OCI-LY3 (cell line): ENCODE measurements around the gene EIF4E1B.

Source experiments
- CTCF ChIP-seq: fragments of 200-600, 300-600 bp; sonication (generic); IDR thresholded peaks from 2 replicates; pipeline ENCODE4 v1.5.1; 2014; ENCODE audit warnings: antibody characterized with exemption, low read length, low read depth
- EZH2phosphoT487 ChIP-seq: fragments of 200-600 bp; shearing (Covaris generic); IDR thresholded peaks from 2 replicates; pipeline ENCODE4 v1.6.1; 2018; ENCODE audit warnings: antibody characterized with exemption, mixed run types, low read depth

GRCh38 chr5:176680226-176680563 is 49.7 kb downstream of the EIF4E1B start:
- TF ChIP-seq EZH2phosphoT487 (no peak), CTCF (no peak)
